Measurements from ENCODE around the gene MACROD2.

GRCh38 chr20:14445310-14445709 lies 450.0 kb downstream of the MACROD2 start:
- TF ChIP-seq CTCF (IDR thresholded peaks at IDR 0.05) (no peak), POLR2A (IDR thresholded peaks at IDR 0.05) (no peak)

Data from ovary (tissue), 3 donors.